ENCODE measurements around the gene SLCO3A1.

The SLCO3A1 gene

GRCh38 chr15:92011611-92012367 lies 158.3 kb downstream of the SLCO3A1 start:
- DNase-seq, result no peak

GRCh38 chr15:92012368-92012629 lies 158.8 kb downstream of the SLCO3A1 start:
- DNase-seq, result no peak

GRCh38 chr15:92012881-92013280 lies 159.4 kb downstream of the SLCO3A1 start:
- no peak for DNase-seq

- DNase-seq, result no peak
These were observed 160.9 kb downstream of the SLCO3A1 start for GRCh38 chr15:92014281-92015030.

GRCh38 chr15:92017882-92018534 lies 164.5 kb downstream of the SLCO3A1 start:
- DNase-seq, result no peak

GRCh38 chr15:92018535-92019239 lies 165.2 kb downstream of the SLCO3A1 start:
- DNase-seq, result no peak

- DNase-seq, result no peak
These were observed 166.2 kb downstream of the SLCO3A1 start for GRCh38 chr15:92019706-92020105.

- DNase-seq, result no peak
These were observed 166.7 kb downstream of the SLCO3A1 start for GRCh38 chr15:92020207-92020606.

GRCh38 chr15:92020804-92021203 lies 167.3 kb downstream of the SLCO3A1 start:
- no peak for DNase-seq

- no peak for DNase-seq
These were observed 168.3 kb downstream of the SLCO3A1 start for GRCh38 chr15:92021792-92022191.

GRCh38 chr15:92023965-92024364 lies 170.5 kb downstream of the SLCO3A1 start:
- no peak for DNase-seq

GRCh38 chr15:92025706-92026270 lies 172.3 kb downstream of the SLCO3A1 start:
- DNase-seq, result no peak

- DNase-seq, result no peak
These were observed 174.8 kb downstream of the SLCO3A1 start for GRCh38 chr15:92028389-92028724.

- DNase-seq, result no peak
These were observed 176.3 kb downstream of the SLCO3A1 start for GRCh38 chr15:92029767-92030166.

GRCh38 chr15:92033314-92033713 lies 179.8 kb downstream of the SLCO3A1 start:
- no peak for DNase-seq

- no peak for DNase-seq
These were observed 180.2 kb downstream of the SLCO3A1 start for GRCh38 chr15:92033723-92034122.

- no peak for DNase-seq
These were observed 180.7 kb downstream of the SLCO3A1 start for GRCh38 chr15:92034227-92034626.

- DNase-seq, result no peak
These were observed 182.0 kb downstream of the SLCO3A1 start for GRCh38 chr15:92035551-92035950.

- no peak for DNase-seq
These were observed 182.5 kb downstream of the SLCO3A1 start for GRCh38 chr15:92035961-92036360.

GRCh38 chr15:92037491-92037890 lies 184.0 kb downstream of the SLCO3A1 start:
- no peak for DNase-seq

GRCh38 chr15:92040350-92040749 lies 186.8 kb downstream of the SLCO3A1 start:
- no peak for DNase-seq

GRCh38 chr15:92041371-92041770 lies 187.9 kb downstream of the SLCO3A1 start:
- DNase-seq, result no peak

- no peak for DNase-seq
These were observed 189.8 kb downstream of the SLCO3A1 start for GRCh38 chr15:92043283-92043682.

Measured in central memory CD4-positive, alpha-beta T cell (primary cell).